ENCODE data around the gene GPS1. TPM values are rescaled to one million over a fixed set of nuclear protein-coding genes. Genes with fewer than 3 reads are reported as not detected.

GPS1 gene
- total and polyA plus RNA-seq, 2 of the 4 experiments (the other 2 are of a cell fraction), result 157 to 181 TPM

DNA sequence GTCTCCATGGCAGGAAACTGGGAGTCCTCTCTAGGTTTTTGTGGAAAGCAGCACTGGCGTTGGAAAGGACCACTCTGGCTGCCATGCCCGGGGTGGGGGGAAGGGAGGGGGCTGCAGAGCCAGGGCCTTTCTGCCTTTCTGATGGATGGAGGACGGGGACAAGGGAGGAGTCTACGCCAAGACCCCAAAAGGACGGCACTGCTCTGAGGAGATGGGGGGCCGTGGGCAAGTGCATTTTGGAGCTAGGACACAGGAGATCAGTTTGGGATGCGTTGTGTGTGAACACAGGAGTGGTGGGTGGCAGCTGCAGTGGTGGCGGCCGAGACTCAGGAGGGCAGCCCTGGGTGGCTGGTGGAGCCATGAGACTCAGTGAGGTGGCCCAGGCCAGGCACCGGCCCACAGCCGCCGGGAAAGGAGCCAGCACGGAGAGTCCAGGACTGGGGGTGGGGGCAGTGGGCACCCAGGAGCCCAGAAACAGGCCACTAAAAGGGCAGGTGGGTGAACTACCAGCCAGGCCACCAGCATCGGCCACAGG is 31.1 kb upstream of the GPS1 start:
- Histone ChIP-seq H2BK5ac (ENCODE audit: low read depth, low read length, poor library complexity, severe bottlenecking) (no peak overlapping the region), H3K4me1 (ENCODE audit: control insufficient read depth, insufficient read depth, low read length) (peaks cover 13% of the 10 kb centered on the region), H4K91ac (ENCODE audit: insufficient read depth, low read depth, low read length) (no peak overlapping the region), H3K4ac (ENCODE audit: low read depth, low read length) (no peak overlapping the region; the same call in 1 of the 2 replicates), H2AFZ (replicated peaks; ENCODE audit: low read length, poor library complexity) (peak overlapping the region; percentile 26), H3K4me3 (ENCODE audit: insufficient read depth, low read depth, low read length) (no peak overlapping the region), H3K36me3 (ENCODE audit: control insufficient read depth, insufficient read depth, low read length) (peaks cover 6% of the 10 kb centered on the region; the same call in 1 of the 2 replicates), H3K18ac (ENCODE audit: low read depth, low read length) (no peak overlapping the region), H4K20me1 (ENCODE audit: insufficient read depth, low read length) (peaks cover 24% of the 10 kb centered on the region), H2BK120ac (ENCODE audit: low read depth, low read length) (no peak overlapping the region), H3K56ac (ENCODE audit: extremely low read depth, insufficient read depth, low read length) (no peak overlapping the region), H3K27me3 (ENCODE audit: control insufficient read depth, insufficient read depth, low read length) (no peaks in the 10 kb centered on the region), H3K9me3 (ENCODE audit: control insufficient read depth, insufficient read depth, low read length) (no peaks in the 10 kb centered on the region), H3K9me1 (ENCODE audit: insufficient read depth, low read length) (no peaks in the 10 kb centered on the region), H2AK5ac (ENCODE audit: low read depth, low read length) (peak overlapping the region; percentile 69; the same call in 1 of the 2 replicates), H3K9ac (ENCODE audit: low read depth, low read length) (no peak overlapping the region), H2AK9ac (replicated peaks; ENCODE audit: low read depth, low read length, poor library complexity) (peak overlapping the region; percentile 97), H3K4me2 (ENCODE audit: low read depth, low read length) (no peak overlapping the region), H3K27ac (ENCODE audit: insufficient read depth, low read length) (no peak overlapping the region), H3K79me1 (ENCODE audit: low read depth in 1 of 2, low read length in 2 of 2) (peaks cover 12 to 46% of the 10 kb centered on the region in 2 experiments), H3K23ac (ENCODE audit: low read depth, low read length) (no peak overlapping the region), H2BK20ac (ENCODE audit: low read depth, low read length) (no peak overlapping the region), H2BK15ac (ENCODE audit: low read depth, low read length) (no peak overlapping the region), H4K5ac (ENCODE audit: low read depth, low read length) (no peak overlapping the region), H3K14ac (replicated peaks; ENCODE audit: low read depth, low read length) (no peak overlapping the region), H4K8ac (ENCODE audit: low read depth in 2 of 2, low read length in 2 of 2) (no peak overlapping the region)
- TF ChIP-seq POLR2A (IDR thresholded peaks at IDR 0.05; ENCODE audit: low read depth, low read length) (no peak), CHD1 (IDR thresholded peaks at IDR 0.05; ENCODE audit: low read depth, low read length) (no peak), CEBPB (IDR thresholded peaks at IDR 0.05; ENCODE audit: low read depth, low read length) (no peak), MXI1 (IDR thresholded peaks at IDR 0.05; ENCODE audit: borderline replicate concordance, low read depth, low read length) (no peak)
- TF ChIP-seq, protein P1, sequence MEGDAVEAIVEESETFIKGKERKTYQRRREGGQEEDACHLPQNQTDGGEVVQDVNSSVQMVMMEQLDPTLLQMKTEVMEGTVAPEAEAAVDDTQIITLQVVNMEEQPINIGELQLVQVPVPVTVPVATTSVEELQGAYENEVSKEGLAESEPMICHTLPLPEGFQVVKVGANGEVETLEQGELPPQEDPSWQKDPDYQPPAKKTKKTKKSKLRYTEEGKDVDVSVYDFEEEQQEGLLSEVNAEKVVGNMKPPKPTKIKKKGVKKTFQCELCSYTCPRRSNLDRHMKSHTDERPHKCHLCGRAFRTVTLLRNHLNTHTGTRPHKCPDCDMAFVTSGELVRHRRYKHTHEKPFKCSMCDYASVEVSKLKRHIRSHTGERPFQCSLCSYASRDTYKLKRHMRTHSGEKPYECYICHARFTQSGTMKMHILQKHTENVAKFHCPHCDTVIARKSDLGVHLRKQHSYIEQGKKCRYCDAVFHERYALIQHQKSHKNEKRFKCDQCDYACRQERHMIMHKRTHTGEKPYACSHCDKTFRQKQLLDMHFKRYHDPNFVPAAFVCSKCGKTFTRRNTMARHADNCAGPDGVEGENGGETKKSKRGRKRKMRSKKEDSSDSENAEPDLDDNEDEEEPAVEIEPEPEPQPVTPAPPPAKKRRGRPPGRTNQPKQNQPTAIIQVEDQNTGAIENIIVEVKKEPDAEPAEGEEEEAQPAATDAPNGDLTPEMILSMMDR (conservative IDR thresholded peaks at IDR 0.05; ENCODE audit: low read depth, low read length), result no peak
- TF ChIP-seq, protein P2, sequence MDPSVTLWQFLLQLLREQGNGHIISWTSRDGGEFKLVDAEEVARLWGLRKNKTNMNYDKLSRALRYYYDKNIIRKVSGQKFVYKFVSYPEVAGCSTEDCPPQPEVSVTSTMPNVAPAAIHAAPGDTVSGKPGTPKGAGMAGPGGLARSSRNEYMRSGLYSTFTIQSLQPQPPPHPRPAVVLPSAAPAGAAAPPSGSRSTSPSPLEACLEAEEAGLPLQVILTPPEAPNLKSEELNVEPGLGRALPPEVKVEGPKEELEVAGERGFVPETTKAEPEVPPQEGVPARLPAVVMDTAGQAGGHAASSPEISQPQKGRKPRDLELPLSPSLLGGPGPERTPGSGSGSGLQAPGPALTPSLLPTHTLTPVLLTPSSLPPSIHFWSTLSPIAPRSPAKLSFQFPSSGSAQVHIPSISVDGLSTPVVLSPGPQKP (IDR thresholded peaks at IDR 0.05; ENCODE audit: borderline replicate concordance, low read depth, low read length), result no peak
- dilution Hi-C loops (cut with HindIII; ENCODE audit: low sequenced_read_pairs, unreplicated experiment) (no loop called here), in situ Hi-C loops (cut with MboI; ENCODE audit: low sequenced_read_pairs) (no loop called here), intact Hi-C loops (cut with micrococcal nuclease) (loop anchor here (1.0 kb wide), 1 partner anchor 61 kb away; no protein-coding TSS in a partner anchor)
- no TSS peak for BruUV-seq (replicated peaks)
- ChIA-PET POLR2A (ENCODE audit: unreplicated experiment) (no interaction called here), CTCF (interaction anchor here (0.9 to 3.6 kb wide), 6 partner anchors 16 to 71 kb away, joined by 3 to 17 read pairs (median 4); partner anchors contain the start of genes DCXR and NOTUM)
- 89% methylated on average over 12 of the region's 14 CpGs; no CpG with 5 or more reads in 1 of the 2 experiments for WGBS, 2 experiments (ENCODE audit: extremely low coverage in 2 of 2, insufficient read length in 1 of 2)
- DNase-seq (no peak), ATAC-seq (ENCODE audit: low read depth) (no peak)

Data from IMR-90 (cell line).